GM06990 (cell line): ENCODE measurements around the gene OR5H1.
A peak's percentile ranks its signal among the peaks of the same experiment; 100 is the strongest.

ENCODE experiments used
- DNase-seq: peaks from one replicate; pipeline ENCODE4 v3.0.0-alpha.2; 2011; ENCODE audit not compliant: insufficient read length; ENCODE audit errors: extremely low read depth
- H3K27me3 ChIP-seq: replicated peaks from 2 replicates; pipeline ENCODE4 v1.6.0; 2011; ENCODE audit warnings: low read length; ENCODE audit not compliant: control insufficient read depth, insufficient read depth
- H3K36me3 ChIP-seq: 2 replicates; pipeline ENCODE4 v1.5.1; 2011; ENCODE audit warnings: low read length; ENCODE audit not compliant: control insufficient read depth, insufficient read depth
- H3K4me3 ChIP-seq: replicated peaks from 2 replicates; pipeline ENCODE4 v1.5.1; 2011; ENCODE audit warnings: low read depth, mild to moderate bottlenecking, control low read depth, low read length
- TF ChIP-seq, protein P1 (sequence below): IDR thresholded peaks from 2 replicates; pipeline ENCODE4 v1.5.1; 2011; ENCODE audit warnings: low read length, control low read depth, mild to moderate bottlenecking, inconsistent platforms; ENCODE audit not compliant: insufficient read depth, poor library complexity, severe bottlenecking

OR5H1 gene

GRCh38 chr3:98171071-98171470 is 40.5 kb downstream of the OR5H1 start:
- H3K4me3 ChIP-seq: no peak overlapping the region
- no peak for DNase-seq
- H3K36me3 ChIP-seq: no peaks in the 10 kb centered on the region
- H3K27me3 ChIP-seq: no peaks in the 10 kb centered on the region
- TF ChIP-seq, protein P1, sequence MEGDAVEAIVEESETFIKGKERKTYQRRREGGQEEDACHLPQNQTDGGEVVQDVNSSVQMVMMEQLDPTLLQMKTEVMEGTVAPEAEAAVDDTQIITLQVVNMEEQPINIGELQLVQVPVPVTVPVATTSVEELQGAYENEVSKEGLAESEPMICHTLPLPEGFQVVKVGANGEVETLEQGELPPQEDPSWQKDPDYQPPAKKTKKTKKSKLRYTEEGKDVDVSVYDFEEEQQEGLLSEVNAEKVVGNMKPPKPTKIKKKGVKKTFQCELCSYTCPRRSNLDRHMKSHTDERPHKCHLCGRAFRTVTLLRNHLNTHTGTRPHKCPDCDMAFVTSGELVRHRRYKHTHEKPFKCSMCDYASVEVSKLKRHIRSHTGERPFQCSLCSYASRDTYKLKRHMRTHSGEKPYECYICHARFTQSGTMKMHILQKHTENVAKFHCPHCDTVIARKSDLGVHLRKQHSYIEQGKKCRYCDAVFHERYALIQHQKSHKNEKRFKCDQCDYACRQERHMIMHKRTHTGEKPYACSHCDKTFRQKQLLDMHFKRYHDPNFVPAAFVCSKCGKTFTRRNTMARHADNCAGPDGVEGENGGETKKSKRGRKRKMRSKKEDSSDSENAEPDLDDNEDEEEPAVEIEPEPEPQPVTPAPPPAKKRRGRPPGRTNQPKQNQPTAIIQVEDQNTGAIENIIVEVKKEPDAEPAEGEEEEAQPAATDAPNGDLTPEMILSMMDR: no peak

GRCh38 chr3:98172621-98173020 is 42.1 kb downstream of the OR5H1 start:
- DNase-seq: no peak
- TF ChIP-seq, protein P1: no peak
- Histone ChIP-seq H3K36me3 (no peaks in the 10 kb centered on the region), H3K4me3 (no peak overlapping the region), H3K27me3 (no peaks in the 10 kb centered on the region)

- no peak for DNase-seq
- no peak overlapping the region for H3K4me3 ChIP-seq
- H3K27me3 ChIP-seq: no peaks in the 10 kb centered on the region
- no peaks in the 10 kb centered on the region for H3K36me3 ChIP-seq
- TF ChIP-seq, protein P1: no peak
Observed at GRCh38 chr3:98180319-98180890, 49.9 kb downstream of the OR5H1 start.

GRCh38 chr3:98182196-98182595 is 51.7 kb downstream of the OR5H1 start:
- no peak overlapping the region for H3K4me3 ChIP-seq
- TF ChIP-seq, protein P1: no peak
- no peak for DNase-seq
- H3K36me3 ChIP-seq: no peaks in the 10 kb centered on the region
- H3K27me3 ChIP-seq: no peaks in the 10 kb centered on the region

GRCh38 chr3:98185180-98185579 is 54.7 kb downstream of the OR5H1 start:
- Histone ChIP-seq H3K36me3 (no peaks in the 10 kb centered on the region), H3K4me3 (no peak overlapping the region), H3K27me3 (no peaks in the 10 kb centered on the region)
- DNase-seq: no peak
- TF ChIP-seq, protein P1: peak; percentile 32
